DOHH2 (cell line): ENCODE results near the gene CBY1.

ENCODE experiments used
- EZH2phosphoT487 ChIP-seq: fragments of 200-600 bp; sonication (generic); IDR thresholded peaks from 2 replicates; pipeline ENCODE4 v1.6.1; 2017; ENCODE audit warnings: borderline replicate concordance, mild to moderate bottlenecking, antibody characterized with exemption, low read length, moderate library complexity, mixed read lengths
- TF ChIP-seq, protein P1 (sequence below): fragments of 200-600 bp; sonication (generic); IDR thresholded peaks from one replicate; pipeline ENCODE4 v1.5.1; 2014; ENCODE audit warnings: antibody characterized with exemption, mild to moderate bottlenecking, low read depth, low read length; ENCODE audit not compliant: poor library complexity, severe bottlenecking

GRCh38 chr22:38696606-38697424 lies 40.4 kb downstream of the CBY1 start:
- TF ChIP-seq, protein P1, sequence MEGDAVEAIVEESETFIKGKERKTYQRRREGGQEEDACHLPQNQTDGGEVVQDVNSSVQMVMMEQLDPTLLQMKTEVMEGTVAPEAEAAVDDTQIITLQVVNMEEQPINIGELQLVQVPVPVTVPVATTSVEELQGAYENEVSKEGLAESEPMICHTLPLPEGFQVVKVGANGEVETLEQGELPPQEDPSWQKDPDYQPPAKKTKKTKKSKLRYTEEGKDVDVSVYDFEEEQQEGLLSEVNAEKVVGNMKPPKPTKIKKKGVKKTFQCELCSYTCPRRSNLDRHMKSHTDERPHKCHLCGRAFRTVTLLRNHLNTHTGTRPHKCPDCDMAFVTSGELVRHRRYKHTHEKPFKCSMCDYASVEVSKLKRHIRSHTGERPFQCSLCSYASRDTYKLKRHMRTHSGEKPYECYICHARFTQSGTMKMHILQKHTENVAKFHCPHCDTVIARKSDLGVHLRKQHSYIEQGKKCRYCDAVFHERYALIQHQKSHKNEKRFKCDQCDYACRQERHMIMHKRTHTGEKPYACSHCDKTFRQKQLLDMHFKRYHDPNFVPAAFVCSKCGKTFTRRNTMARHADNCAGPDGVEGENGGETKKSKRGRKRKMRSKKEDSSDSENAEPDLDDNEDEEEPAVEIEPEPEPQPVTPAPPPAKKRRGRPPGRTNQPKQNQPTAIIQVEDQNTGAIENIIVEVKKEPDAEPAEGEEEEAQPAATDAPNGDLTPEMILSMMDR, result no peak
- no peak for TF ChIP-seq EZH2phosphoT487
